ENCODE data around the gene UNC5B.

UNC5B gene

GRCh38 chr10:71333129-71333887, 120.9 kb downstream of the UNC5B start:
- no peak for TF ChIP-seq CTCF (IDR thresholded peaks at IDR 0.05; ENCODE audit: control insufficient read depth, insufficient read depth, low read depth, low read length, missing control alignments)
- H3K4me3 ChIP-seq (ENCODE audit: control insufficient read depth, low read depth, low read length), result no peak overlapping the region
- DNase-seq (ENCODE audit: low read depth), result no peak

DNA sequence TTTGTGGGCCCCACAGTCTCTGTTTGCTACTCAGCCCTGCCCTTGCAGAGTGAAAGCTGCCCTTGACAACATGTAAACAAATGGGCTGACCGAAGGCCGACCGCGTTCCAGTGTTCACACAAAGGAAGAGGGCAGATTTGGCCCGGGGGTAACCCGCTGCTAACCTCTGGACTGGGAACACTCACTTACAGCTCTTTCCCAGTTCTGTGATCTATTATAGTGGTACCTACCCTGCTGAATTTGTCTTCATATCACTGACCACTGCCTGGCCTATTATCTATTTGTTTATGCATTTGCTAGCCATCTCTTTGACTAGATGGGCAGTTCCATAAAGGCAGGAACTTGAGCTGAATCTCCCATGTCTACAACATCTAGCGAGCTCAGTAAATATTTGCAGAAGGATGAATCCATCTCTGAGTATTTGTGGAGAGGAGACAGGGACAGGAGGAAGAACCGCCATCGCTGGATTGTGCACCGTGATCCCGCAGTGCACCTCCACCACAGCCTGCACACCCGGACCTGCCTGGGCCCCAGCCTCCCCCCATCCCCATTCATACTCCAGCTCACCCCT, 121.9 kb downstream of the UNC5B start:
- DNase-seq (ENCODE audit: low read depth), result no peak
- no peak overlapping the region for H3K4me3 ChIP-seq (ENCODE audit: control insufficient read depth, low read depth, low read length)
- no peak for TF ChIP-seq CTCF (IDR thresholded peaks at IDR 0.05; ENCODE audit: control insufficient read depth, insufficient read depth, low read depth, low read length, missing control alignments)

DNA sequence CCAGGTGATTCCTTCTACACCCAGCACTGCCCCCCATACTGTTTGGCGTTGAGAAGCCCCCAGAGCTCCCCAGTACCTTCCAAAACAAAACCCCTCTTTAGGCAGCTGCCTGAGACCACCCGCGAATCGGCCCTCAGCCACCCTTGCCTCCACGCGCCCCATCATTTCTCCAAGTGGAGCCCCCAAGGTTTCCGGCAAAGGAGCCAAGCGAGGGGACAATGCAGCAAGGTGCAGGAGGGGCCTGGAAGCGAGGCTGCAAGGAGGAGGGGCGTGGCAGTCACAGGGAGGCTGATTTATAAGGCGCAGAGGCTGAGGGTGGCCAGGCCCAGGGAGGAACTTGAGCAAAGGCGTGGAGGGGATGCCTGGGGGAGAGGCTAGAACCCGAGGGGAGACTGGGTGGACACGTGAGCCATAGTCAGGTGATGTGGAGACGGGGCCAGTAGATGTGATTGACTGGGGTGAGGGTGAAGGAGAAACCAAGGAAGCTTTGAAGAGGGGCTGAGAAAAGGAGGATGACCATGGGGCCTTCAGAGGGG, 122.9 kb downstream of the UNC5B start:
- no peak for DNase-seq (ENCODE audit: low read depth)
- TF ChIP-seq CTCF (IDR thresholded peaks at IDR 0.05; ENCODE audit: control insufficient read depth, insufficient read depth, low read depth, low read length, missing control alignments), result no peak
- no peak overlapping the region for H3K4me3 ChIP-seq (ENCODE audit: control insufficient read depth, low read depth, low read length)

DNA sequence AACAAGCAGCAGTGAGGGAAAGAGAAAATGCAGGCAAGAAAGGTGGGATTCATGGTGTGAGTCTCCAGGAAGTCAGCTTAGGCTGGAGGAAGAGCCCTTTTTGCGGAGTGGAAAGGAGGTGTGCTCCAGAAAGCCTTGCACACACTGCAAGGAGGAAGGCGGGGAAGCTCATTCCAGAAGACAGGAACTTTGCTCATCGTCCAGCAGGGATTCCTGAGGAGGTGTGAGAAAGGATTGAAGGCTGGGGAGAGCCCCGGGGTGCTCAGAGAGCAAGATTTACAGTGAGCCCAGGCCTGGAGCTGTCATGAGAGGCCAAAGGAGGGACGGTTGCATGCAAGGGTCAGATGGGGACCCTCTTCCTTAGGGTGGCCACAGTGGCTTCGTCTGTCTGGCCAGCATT, 124.3 kb downstream of the UNC5B start:
- DNase-seq (ENCODE audit: low read depth), result no peak
- no peak overlapping the region for H3K4me3 ChIP-seq (ENCODE audit: control insufficient read depth, low read depth, low read length)
- no peak for TF ChIP-seq CTCF (IDR thresholded peaks at IDR 0.05; ENCODE audit: control insufficient read depth, insufficient read depth, low read depth, low read length, missing control alignments)

GRCh38 chr10:71337219-71337701, 124.9 kb downstream of the UNC5B start:
- TF ChIP-seq CTCF (IDR thresholded peaks at IDR 0.05; ENCODE audit: control insufficient read depth, insufficient read depth, low read depth, low read length, missing control alignments), result no peak
- no peak overlapping the region for H3K4me3 ChIP-seq (ENCODE audit: control insufficient read depth, low read depth, low read length)
- DNase-seq (ENCODE audit: low read depth), result no peak

- TF ChIP-seq CTCF (IDR thresholded peaks at IDR 0.05; ENCODE audit: control insufficient read depth, insufficient read depth, low read depth, low read length, missing control alignments), result no peak
- no peak for DNase-seq (ENCODE audit: low read depth)
- H3K4me3 ChIP-seq (ENCODE audit: control insufficient read depth, low read depth, low read length), result no peak overlapping the region
These were observed 126.5 kb downstream of the UNC5B start for GRCh38 chr10:71338728-71339495.
